HFF-Myc (cell line): Measurements from ENCODE around the gene HAND2.

Experiments used
- DNase-seq: peaks from one replicate; pipeline ENCODE4 v3.0.0-alpha.2; 2011; ENCODE audit warnings: low read depth; ENCODE audit errors: extremely low read depth
- H3K4me3 ChIP-seq: replicated peaks from 2 replicates; pipeline ENCODE4 v1.5.1; 2011; ENCODE audit warnings: low read depth, mild to moderate bottlenecking, control low read depth, low read length
- CTCF ChIP-seq: IDR thresholded peaks from 2 replicates; pipeline ENCODE4 v1.5.1; 2012; ENCODE audit warnings: mild to moderate bottlenecking, low read depth, low read length, control low read depth; ENCODE audit errors: missing control alignments

The HAND2 gene

GRCh38 chr4:173525118-173526011 is 4.7 kb downstream of the HAND2 start:
- H3K4me3 ChIP-seq: no peak overlapping the region
- no peak for DNase-seq
- TF ChIP-seq CTCF: no peak

DNA sequence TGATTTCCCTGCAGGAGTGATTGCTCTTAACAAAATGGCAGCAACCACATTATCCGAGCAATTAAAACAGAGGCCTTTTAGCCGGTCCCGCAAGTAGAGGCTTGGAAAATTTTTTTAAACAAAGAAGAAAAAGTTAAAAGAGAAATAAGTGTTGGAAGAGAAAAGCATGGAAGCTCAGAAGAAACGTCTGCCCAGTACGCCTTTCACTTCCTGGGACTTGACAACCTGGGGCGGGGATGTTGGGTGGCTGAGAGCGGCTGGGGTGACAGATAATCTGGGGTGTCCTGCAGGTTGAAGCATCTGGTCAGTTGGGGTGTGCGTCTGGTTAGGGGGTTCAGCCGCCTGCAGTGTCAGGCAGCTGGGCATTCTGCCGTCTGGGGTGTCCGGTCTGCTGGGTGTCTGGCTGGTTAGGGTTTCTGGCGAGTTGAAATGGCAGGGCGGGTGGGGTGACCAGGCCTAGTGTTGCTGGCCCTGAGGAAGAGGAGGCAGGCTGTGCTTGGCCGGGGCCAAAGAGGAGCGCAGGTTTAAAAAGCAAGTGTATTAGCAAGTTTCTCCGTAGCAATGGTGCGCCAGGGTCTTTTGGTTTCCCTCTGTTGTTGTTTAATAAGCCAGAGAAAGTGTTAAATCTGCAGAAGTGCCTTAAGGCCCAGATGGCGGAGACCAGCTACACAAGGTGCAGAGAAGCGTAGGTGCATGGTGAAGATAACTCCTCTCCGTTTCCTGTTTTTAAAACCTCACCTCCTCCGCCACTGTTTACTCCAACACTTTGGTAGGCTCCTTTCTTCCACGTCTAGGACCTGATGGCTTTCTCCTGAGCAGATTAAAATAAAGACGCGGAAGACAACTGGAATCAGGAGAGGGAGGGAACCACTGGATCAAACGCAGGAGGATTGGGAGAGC is 5.6 kb downstream of the HAND2 start:
- no peak overlapping the region for H3K4me3 ChIP-seq
- DNase-seq: no peak
- TF ChIP-seq CTCF: no peak

DNA sequence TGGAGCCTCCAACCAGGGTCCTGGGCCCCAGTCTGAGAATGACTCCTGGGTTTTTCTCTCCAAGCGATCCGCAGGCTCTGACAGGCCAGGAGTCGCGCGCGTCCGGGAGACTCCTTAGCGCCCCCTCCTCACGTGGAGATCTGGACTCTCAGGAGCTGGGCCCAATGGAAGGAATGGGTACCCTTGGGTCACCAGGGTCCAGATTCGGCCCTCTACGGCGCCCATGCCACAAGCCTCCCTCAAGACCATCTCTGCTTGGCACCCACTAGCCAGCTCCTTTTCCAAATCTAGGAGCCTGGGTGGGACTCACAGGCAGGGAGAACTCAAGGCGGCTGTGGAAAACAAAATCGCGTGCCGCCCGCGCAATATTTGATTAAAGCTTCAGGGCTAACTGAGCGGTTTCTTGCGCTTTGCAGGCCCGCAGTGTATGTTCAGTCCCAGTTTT is 7.1 kb downstream of the HAND2 start:
- DNase-seq: no peak
- peak overlapping the region; percentile 49 for H3K4me3 ChIP-seq
- TF ChIP-seq CTCF: no peak

GRCh38 chr4:173522160-173522950 is 7.7 kb downstream of the HAND2 start:
- peak; percentile 15 for TF ChIP-seq CTCF
- peak overlapping the region; percentile 49 for H3K4me3 ChIP-seq
- DNase-seq: peak; percentile 45

GRCh38 chr4:173521467-173522159 is 8.4 kb downstream of the HAND2 start:
- no peak for DNase-seq
- TF ChIP-seq CTCF: no peak
- peak overlapping the region; percentile 49 for H3K4me3 ChIP-seq
